Glomerular visceral epithelial cell (primary cell): Measurements from ENCODE around the gene RND2.
A peak's percentile ranks its signal among the peaks of the same experiment; 100 is the strongest.
"Not testable (repeated sequence)": the region's sequence is repeated elsewhere in the genome, so short reads cannot be mapped to it uniquely, and the experiment has no call there.

ENCODE experiments used
- DNase-seq: peaks from one replicate; pipeline ENCODE4 v3.0.0-alpha.2; 2016; ENCODE audit errors: extremely low spot score

RND2 gene

GRCh38 chr17:43024407-43025289 is at the start of gene RND2:
Gene RND2 (plus strand): TSS chr17:43025231. CDS start chr17:43025348, 117 bp downstream.
- peak; percentile 95 for DNase-seq

- no peak for DNase-seq
Measured at GRCh38 chr17:42975265-42975664, 49.8 kb upstream of the RND2 start.

GRCh38 chr17:42975701-42976100 is 49.3 kb upstream of the RND2 start:
- DNase-seq, result not testable (repeated sequence)

GRCh38 chr17:42979511-42980273 is 45.3 kb upstream of the RND2 start, which contains the start of gene PTGES3L:
Gene PTGES3L (minus strand): TSS chr17:42980080. CDS start chr17:42980053, 27 bp downstream.
- DNase-seq, result peak; percentile 62

- peak; percentile 91 for DNase-seq
Measured at GRCh38 chr17:42980274-42980765, 44.7 kb upstream of the RND2 start, which contains the start of gene RUNDC1. Gene RUNDC1 (plus strand): TSS chr17:42980565. CDS start chr17:42980577, 12 bp downstream.

GRCh38 chr17:42980766-42981397 is 44.1 kb upstream of the RND2 start:
- DNase-seq, result peak; percentile 61

GRCh38 chr17:42982266-42982665 is 42.8 kb upstream of the RND2 start:
- no peak for DNase-seq

- DNase-seq, result no peak
Measured at GRCh38 chr17:42985225-42985624, 39.8 kb upstream of the RND2 start.

- DNase-seq, result no peak
Measured at GRCh38 chr17:42989141-42989540, 35.9 kb upstream of the RND2 start.

GRCh38 chr17:42989726-42990652 is 35.0 kb upstream of the RND2 start:
- DNase-seq, result no peak

- DNase-seq, result no peak
Measured at GRCh38 chr17:42991471-42991870, 33.6 kb upstream of the RND2 start.

- no peak for DNase-seq
Measured at GRCh38 chr17:42992872-42993271, 32.2 kb upstream of the RND2 start.

- not testable (repeated sequence) for DNase-seq
Measured at GRCh38 chr17:42993913-42994312, 31.1 kb upstream of the RND2 start.

GRCh38 chr17:42997390-42997983 is 27.5 kb upstream of the RND2 start:
- no peak for DNase-seq

GRCh38 chr17:42997984-42998938 is 26.8 kb upstream of the RND2 start, which contains the start of gene RPL27:
Gene RPL27 (plus strand): TSS chr17:42998419. CDS start chr17:42998751, 332 bp downstream.
- peak; percentile 100 for DNase-seq

- DNase-seq, result no peak
Measured at GRCh38 chr17:42999003-42999525, 26.0 kb upstream of the RND2 start.

GRCh38 chr17:43000894-43001293 is 24.1 kb upstream of the RND2 start:
- DNase-seq, result not testable (repeated sequence)

GRCh38 chr17:43003542-43004172 is 21.4 kb upstream of the RND2 start:
- peak; percentile 57 for DNase-seq
